Chondrocyte (in vitro differentiated cells): ENCODE results near the gene SIL1. TPM values are rescaled to one million over a fixed set of nuclear protein-coding genes. Genes with fewer than 3 reads are reported as not detected.

Experiments
- DNase-seq: peaks from one replicate; pipeline ENCODE4 v3.0.0; 2021; ENCODE audit warnings: mixed read lengths, low spot score
- H3K27ac Mint-ChIP-seq: one replicate; pipeline ENCODE4 v1.8.0; 2021; ENCODE audit warnings: mild to moderate bottlenecking, moderate library complexity, mixed read lengths; ENCODE audit not compliant: unreplicated experiment
- H3K27me3 Mint-ChIP-seq: 2 replicates; pipeline ENCODE4 v1.8.0; 2021; ENCODE audit warnings: low read depth, mixed read lengths
- H3K36me3 Mint-ChIP-seq: 2 replicates; pipeline ENCODE4 v1.8.0; 2021; ENCODE audit warnings: low read depth, mixed read lengths
- H3K4me1 Mint-ChIP-seq: 2 replicates; pipeline ENCODE4 v1.8.0; 2021; ENCODE audit warnings: low read depth, mild to moderate bottlenecking, mixed read lengths
- H3K4me3 Mint-ChIP-seq: one replicate; pipeline ENCODE4 v1.8.0; 2021; ENCODE audit warnings: mild to moderate bottlenecking, moderate library complexity, mixed read lengths; ENCODE audit not compliant: unreplicated experiment
- H3K9me3 Mint-ChIP-seq: 2 replicates; pipeline ENCODE4 v1.8.0; 2021; ENCODE audit warnings: low read depth, mixed read lengths
- CTCF ChIP-seq: fragments of 200-600 bp; sonication (generic); IDR thresholded peaks from 2 replicates; pipeline ENCODE4 v1.5.0; 2021; ENCODE audit warnings: antibody characterized with exemption, mild to moderate bottlenecking, moderate library complexity
- total RNA-seq: library from RNA; stranded (reverse); gene quantifications from 3 replicates; pipeline ENCODE4 v1.2.1, GENCODE V29; 2021

SIL1 gene
- total RNA-seq, 1 donor from 2014 or later: 71.1 TPM

- Mint-ChIP-seq H3K4me1 (peaks cover 12% of the 10 kb centered on the region), H3K4me3 (no peak overlapping the region), H3K36me3 (peaks cover 20% of the 10 kb centered on the region), H3K9me3 (no peaks in the 10 kb centered on the region), H3K27me3 (no peaks in the 10 kb centered on the region), H3K27ac (no peak overlapping the region)
- TF ChIP-seq CTCF: no peak
- no peak for DNase-seq
These were observed 176.8 kb downstream of the SIL1 start for GRCh38 chr5:139021346-139021745.

- Mint-ChIP-seq H3K27ac (peak overlapping the region; percentile 9), H3K36me3 (peaks cover 23% of the 10 kb centered on the region), H3K4me1 (peaks cover 9% of the 10 kb centered on the region), H3K4me3 (no peak overlapping the region), H3K9me3 (no peaks in the 10 kb centered on the region), H3K27me3 (no peaks in the 10 kb centered on the region)
- TF ChIP-seq CTCF: no peak
- no peak for DNase-seq
These were observed 178.3 kb downstream of the SIL1 start for GRCh38 chr5:139019880-139020279.

- H3K4me3 Mint-ChIP-seq: no peak overlapping the region
- no peak for TF ChIP-seq CTCF
- H3K27me3 Mint-ChIP-seq: no peaks in the 10 kb centered on the region
- H3K4me1 Mint-ChIP-seq: peaks cover 9% of the 10 kb centered on the region
- no peak for DNase-seq
- no peaks in the 10 kb centered on the region for H3K9me3 Mint-ChIP-seq
- peaks cover 21% of the 10 kb centered on the region for H3K36me3 Mint-ChIP-seq
- no peak overlapping the region for H3K27ac Mint-ChIP-seq
These were observed 179.0 kb downstream of the SIL1 start for GRCh38 chr5:139019211-139019610.

GRCh38 chr5:139017624-139018023, 180.5 kb downstream of the SIL1 start:
- Mint-ChIP-seq H3K9me3 (no peaks in the 10 kb centered on the region), H3K27ac (no peak overlapping the region), H3K4me1 (peaks cover 5% of the 10 kb centered on the region), H3K4me3 (no peak overlapping the region), H3K36me3 (peaks cover 19% of the 10 kb centered on the region), H3K27me3 (no peaks in the 10 kb centered on the region)
- no peak for DNase-seq
- no peak for TF ChIP-seq CTCF

- H3K4me3 Mint-ChIP-seq: no peak overlapping the region
- no peaks in the 10 kb centered on the region for H3K9me3 Mint-ChIP-seq
- no peak overlapping the region for H3K27ac Mint-ChIP-seq
- peaks cover 10% of the 10 kb centered on the region for H3K4me1 Mint-ChIP-seq
- no peak for TF ChIP-seq CTCF
- peaks cover 15% of the 10 kb centered on the region for H3K36me3 Mint-ChIP-seq
- DNase-seq: no peak
- no peaks in the 10 kb centered on the region for H3K27me3 Mint-ChIP-seq
These were observed 182.0 kb downstream of the SIL1 start for GRCh38 chr5:139016186-139016585.
